Glutamatergic neuron (in vitro differentiated cells): ENCODE results near the gene AGAP1. TPM values are rescaled to one million over a fixed set of nuclear protein-coding genes. Genes with fewer than 3 reads are reported as not detected.

Experiments
- DNase-seq: peaks from one replicate; pipeline ENCODE4 v3.0.0; 2022
- H3K27ac Mint-ChIP-seq: one replicate; pipeline ENCODE4 v1.8.0; 2020; ENCODE audit warnings: mild to moderate bottlenecking, mixed read lengths, inconsistent platforms; ENCODE audit not compliant: unreplicated experiment
- H3K27me3 Mint-ChIP-seq: one replicate; pipeline ENCODE4 v1.8.0; 2020; ENCODE audit warnings: mild to moderate bottlenecking, moderate library complexity, mixed read lengths, inconsistent platforms; ENCODE audit not compliant: unreplicated experiment
- H3K36me3 Mint-ChIP-seq: one replicate; pipeline ENCODE4 v1.8.0; 2020; ENCODE audit warnings: mild to moderate bottlenecking, mixed read lengths, inconsistent platforms; ENCODE audit not compliant: unreplicated experiment
- H3K4me1 Mint-ChIP-seq: one replicate; pipeline ENCODE4 v1.8.0; 2020; ENCODE audit warnings: mild to moderate bottlenecking, low read depth, mixed read lengths, inconsistent platforms; ENCODE audit not compliant: unreplicated experiment
- H3K4me3 Mint-ChIP-seq: one replicate; pipeline ENCODE4 v1.8.0; 2020; ENCODE audit warnings: mild to moderate bottlenecking, mixed read lengths, inconsistent platforms; ENCODE audit not compliant: unreplicated experiment
- H3K9me3 Mint-ChIP-seq: one replicate; pipeline ENCODE4 v1.8.0; 2020; ENCODE audit warnings: mild to moderate bottlenecking, moderate library complexity, mixed read lengths, inconsistent platforms; ENCODE audit not compliant: unreplicated experiment
- total RNA-seq: library from RNA; stranded (reverse); fragmentation: NEBNext Ultra II Directional; extraction: Animal tissue kit (Norgen Biotek cat#: 25700); gene quantifications from one replicate; pipeline ENCODE4 v1.2.1, GENCODE V29; 2021; ENCODE audit not compliant: unreplicated experiment
- TF ChIP-seq, protein P1 (sequence below): fragments of 200-600 bp; sonication (generic); IDR thresholded peaks from one replicate; pipeline ENCODE4 v1.5.0; 2021; ENCODE audit not compliant: partially characterized antibody, unreplicated experiment

The AGAP1 gene
- total RNA-seq, 1 donor from 2014 or later: 153 TPM

DNA sequence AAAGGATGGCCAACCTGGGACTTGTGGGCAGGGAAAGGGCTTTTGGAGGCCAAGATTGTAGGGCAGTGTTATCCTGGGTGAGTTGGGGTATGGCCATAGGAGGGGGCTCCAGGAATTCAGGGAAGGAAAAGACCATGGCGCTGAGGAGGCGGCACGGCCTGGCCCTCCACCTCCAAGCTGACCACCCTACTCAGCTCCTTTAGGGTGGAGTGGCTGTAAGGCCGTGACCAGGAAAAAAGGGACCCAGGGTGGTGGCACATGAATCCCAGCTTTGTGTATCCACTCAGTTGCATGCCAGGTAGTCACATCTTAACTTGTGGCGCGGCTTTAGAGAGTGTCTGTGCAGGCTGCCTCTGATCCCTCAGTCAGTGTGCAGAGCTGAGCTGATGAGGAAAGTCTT lies 168.1 kb downstream of the AGAP1 start:
- Mint-ChIP-seq H3K27ac (peak overlapping the region; percentile 64), H3K36me3 (no peaks in the 10 kb centered on the region), H3K27me3 (peaks cover 5% of the 10 kb centered on the region), H3K4me3 (no peak overlapping the region), H3K4me1 (peaks cover 76% of the 10 kb centered on the region), H3K9me3 (peaks cover 10% of the 10 kb centered on the region)
- DNase-seq: no peak
- TF ChIP-seq, protein P1, sequence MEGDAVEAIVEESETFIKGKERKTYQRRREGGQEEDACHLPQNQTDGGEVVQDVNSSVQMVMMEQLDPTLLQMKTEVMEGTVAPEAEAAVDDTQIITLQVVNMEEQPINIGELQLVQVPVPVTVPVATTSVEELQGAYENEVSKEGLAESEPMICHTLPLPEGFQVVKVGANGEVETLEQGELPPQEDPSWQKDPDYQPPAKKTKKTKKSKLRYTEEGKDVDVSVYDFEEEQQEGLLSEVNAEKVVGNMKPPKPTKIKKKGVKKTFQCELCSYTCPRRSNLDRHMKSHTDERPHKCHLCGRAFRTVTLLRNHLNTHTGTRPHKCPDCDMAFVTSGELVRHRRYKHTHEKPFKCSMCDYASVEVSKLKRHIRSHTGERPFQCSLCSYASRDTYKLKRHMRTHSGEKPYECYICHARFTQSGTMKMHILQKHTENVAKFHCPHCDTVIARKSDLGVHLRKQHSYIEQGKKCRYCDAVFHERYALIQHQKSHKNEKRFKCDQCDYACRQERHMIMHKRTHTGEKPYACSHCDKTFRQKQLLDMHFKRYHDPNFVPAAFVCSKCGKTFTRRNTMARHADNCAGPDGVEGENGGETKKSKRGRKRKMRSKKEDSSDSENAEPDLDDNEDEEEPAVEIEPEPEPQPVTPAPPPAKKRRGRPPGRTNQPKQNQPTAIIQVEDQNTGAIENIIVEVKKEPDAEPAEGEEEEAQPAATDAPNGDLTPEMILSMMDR: no peak

DNA sequence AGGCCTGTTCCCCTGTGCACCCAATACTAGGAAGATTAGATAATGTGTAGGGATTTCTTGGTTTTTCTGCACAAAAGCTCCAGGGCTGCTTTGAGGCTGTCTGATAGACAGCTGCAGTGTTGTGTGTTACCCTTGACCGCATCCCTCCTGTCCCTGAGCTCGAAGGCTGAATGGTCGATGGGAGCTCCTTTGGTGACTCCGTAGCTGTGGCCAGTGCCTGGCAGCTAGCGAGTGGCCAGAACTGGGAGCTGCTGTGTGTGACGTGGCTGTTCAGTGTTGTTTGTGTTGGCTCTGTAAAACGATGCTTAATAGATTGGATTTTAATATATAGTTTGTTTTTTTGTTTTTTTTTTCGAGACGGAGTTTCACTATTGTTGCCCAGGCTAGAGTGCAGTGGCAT lies 170.0 kb downstream of the AGAP1 start:
- H3K27ac Mint-ChIP-seq: peak overlapping the region; percentile 53
- no peak for DNase-seq
- peak overlapping the region; percentile 48 for H3K4me3 Mint-ChIP-seq
- H3K36me3 Mint-ChIP-seq: no peaks in the 10 kb centered on the region
- TF ChIP-seq, protein P1: no peak
- peaks cover 5% of the 10 kb centered on the region for H3K27me3 Mint-ChIP-seq
- peaks cover 70% of the 10 kb centered on the region for H3K4me1 Mint-ChIP-seq
- H3K9me3 Mint-ChIP-seq: peaks cover 16% of the 10 kb centered on the region

DNA sequence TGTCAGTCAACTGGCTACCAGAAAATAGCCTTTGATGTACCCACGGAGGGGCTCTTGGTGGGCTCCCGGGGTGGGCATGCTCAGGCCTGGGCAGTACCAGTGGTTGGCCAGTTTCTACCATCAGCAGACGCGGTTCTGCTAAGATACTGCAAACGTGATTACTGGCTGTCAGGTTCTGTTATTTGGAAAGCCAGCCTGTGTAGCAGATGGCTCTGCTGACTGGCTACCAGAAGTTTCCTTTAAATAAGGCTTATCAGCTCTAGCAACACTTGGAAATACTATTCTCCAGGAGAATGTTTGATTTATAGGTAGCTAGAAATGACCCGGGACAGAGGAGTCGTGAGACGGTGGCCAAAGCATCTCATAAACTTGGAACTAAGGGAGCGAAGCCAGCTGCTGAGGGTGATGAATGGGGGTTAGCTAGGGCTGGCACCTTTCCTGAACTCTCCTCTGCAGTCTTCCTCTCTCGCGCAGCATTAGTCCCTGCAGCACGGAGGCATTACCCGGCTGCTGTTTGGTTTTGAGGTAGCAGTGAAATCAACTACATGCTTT lies 171.9 kb downstream of the AGAP1 start:
- Mint-ChIP-seq H3K4me3 (peak overlapping the region; percentile 87), H3K27me3 (peaks cover 8% of the 10 kb centered on the region), H3K9me3 (peaks cover 19% of the 10 kb centered on the region), H3K4me1 (peaks cover 54% of the 10 kb centered on the region), H3K27ac (peak overlapping the region; percentile 96), H3K36me3 (no peaks in the 10 kb centered on the region)
- DNase-seq: no peak
- TF ChIP-seq, protein P1: no peak

DNA sequence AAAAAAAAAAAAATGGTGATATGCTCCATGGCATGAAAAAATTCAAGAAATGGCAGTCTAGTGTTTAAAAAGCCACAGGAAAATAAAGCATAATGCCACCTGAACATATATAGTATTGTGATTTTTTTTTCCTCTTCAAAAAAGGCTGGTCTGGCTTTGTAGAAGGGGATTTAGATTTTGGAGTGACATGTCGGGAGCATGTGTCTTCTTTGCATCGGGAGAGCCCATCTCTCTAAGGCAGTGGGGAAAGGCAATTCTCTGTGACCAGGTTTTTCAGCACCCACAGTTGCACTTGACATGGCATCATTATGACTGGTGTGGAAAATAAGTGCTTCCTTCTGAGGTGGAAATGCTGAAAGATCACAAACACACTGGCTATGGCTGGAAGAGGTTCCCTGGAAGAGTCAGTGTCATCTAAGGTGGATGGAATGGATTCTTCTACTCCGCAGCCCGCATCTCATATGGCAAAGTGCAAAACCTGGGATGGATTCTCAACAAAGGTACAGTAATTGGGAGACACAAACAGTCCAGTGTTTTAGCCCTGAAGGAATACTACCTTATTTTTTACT lies 172.5 kb downstream of the AGAP1 start:
- Mint-ChIP-seq H3K4me3 (peak overlapping the region; percentile 87), H3K36me3 (no peaks in the 10 kb centered on the region), H3K27me3 (peaks cover 7% of the 10 kb centered on the region), H3K4me1 (peaks cover 50% of the 10 kb centered on the region), H3K9me3 (peaks cover 14% of the 10 kb centered on the region), H3K27ac (peak overlapping the region; percentile 96)
- DNase-seq: no peak
- TF ChIP-seq, protein P1: no peak

DNA sequence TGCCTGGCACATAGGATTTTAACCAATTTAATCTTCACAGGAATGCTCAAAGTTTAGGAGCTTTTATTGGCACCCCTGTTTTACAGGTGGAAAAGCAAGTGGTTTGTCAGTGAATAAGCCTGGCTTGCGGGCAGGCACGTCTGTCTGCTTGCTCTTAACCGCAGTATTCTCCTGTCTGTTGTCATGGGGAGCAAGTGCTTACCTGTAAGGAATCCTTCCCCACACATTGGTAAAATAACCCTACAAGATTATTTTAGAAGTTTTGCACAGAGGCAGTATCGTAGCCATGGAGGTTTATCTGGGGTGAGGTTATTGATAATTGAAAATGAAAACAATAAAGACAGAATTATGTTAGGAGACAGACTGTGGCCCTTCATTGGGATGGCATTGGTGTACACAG lies 174.9 kb downstream of the AGAP1 start:
- peak overlapping the region; percentile 80 for H3K27ac Mint-ChIP-seq
- peak overlapping the region; percentile 70 for H3K4me3 Mint-ChIP-seq
- peaks cover 18% of the 10 kb centered on the region for H3K9me3 Mint-ChIP-seq

More for the DNA sequence above, 174.9 kb downstream of the AGAP1 start:
- Mint-ChIP-seq H3K36me3 (no peaks in the 10 kb centered on the region), H3K4me1 (peaks cover 52% of the 10 kb centered on the region), H3K27me3 (peaks cover 14% of the 10 kb centered on the region)
- DNase-seq: peak; percentile 1
- TF ChIP-seq, protein P1: no peak
